Measurements from ENCODE around the gene MTUS2. TPM values are rescaled to one million over a fixed set of nuclear protein-coding genes. Genes with fewer than 3 reads are reported as not detected.
A peak's percentile ranks its signal among the peaks of the same experiment; 100 is the strongest.

Gene MTUS2
- total RNA-seq, 5 donors from 2014 or later (not counting 1 experiment from before 2014, with no cell fraction given) = 0.05 to 0.28 (median 0.12) TPM

DNA sequence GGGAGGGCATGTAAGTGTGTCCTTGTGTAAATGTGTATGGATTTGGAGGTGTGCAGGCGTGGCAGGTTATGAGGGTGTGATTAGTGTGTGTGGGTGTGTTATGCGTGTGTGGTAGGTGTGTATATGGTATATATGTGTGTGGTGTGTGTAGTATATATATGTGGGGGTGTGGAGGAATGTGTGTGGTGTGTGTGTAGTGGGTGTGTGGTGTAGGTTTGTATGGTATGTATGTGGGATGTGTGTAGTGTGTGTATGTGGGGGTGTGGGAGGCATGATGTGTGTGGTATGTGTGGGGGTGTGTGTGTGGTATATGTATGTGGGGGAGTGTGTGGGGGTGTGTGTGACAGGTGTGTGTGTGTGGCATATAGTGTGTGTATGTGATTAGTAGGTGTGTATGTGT lies 671.1 kb downstream of the MTUS2 start:
- Mint-ChIP-seq H3K4me3 (no peak overlapping the region), H3K9me3 (no peaks in the 10 kb centered on the region), H3K27me3 (peaks cover 21 to 24% of the 10 kb centered on the region in 2 donors), H3K27ac (no peak overlapping the region), H3K4me1 (peaks cover 4 to 6% (median 5%) of the 10 kb centered on the region in 3 donors), H3K36me3 (no peaks in the 10 kb centered on the region)
- peaks cover 0 to 29% of the 10 kb centered on the region in 2 experiments for H3K27me3 ChIP-seq (replicated peaks in 1 of 2; ENCODE audit: control insufficient read depth in 2 of 2, extremely low read depth in 1 of 2, insufficient read depth in 2 of 2, low read length in 1 of 2)
- no peaks in the 10 kb centered on the region for H3K36me3 ChIP-seq (ENCODE audit: control insufficient read depth in 2 of 2, extremely low read depth in 1 of 2, insufficient read depth in 1 of 2, low read length in 1 of 2)
- no peak overlapping the region for H3K4me3 ChIP-seq (ENCODE audit: control insufficient read depth in 1 of 2, extremely low read depth in 1 of 2, low read length in 1 of 2)
- no peaks in the 10 kb centered on the region for H3K9me3 ChIP-seq
- no peak overlapping the region for H3K27ac ChIP-seq (ENCODE audit: low read length)
- no peak for DNase-seq
- ATAC-seq (replicated peaks in 1 of 4) = no peak
- CTCF ChIA-PET = no interaction called here
- POLR2A ChIA-PET = no interaction called here
- 95% methylated on average over 2 of the region's 2 CpGs for WGBS (ENCODE audit: insufficient coverage)
- peaks cover 0 to 2% of the 10 kb centered on the region in 2 experiments for H3K4me1 ChIP-seq (ENCODE audit: control insufficient read depth in 1 of 2, extremely low read depth in 1 of 2, insufficient read depth in 2 of 2, low read length in 2 of 2)

DNA sequence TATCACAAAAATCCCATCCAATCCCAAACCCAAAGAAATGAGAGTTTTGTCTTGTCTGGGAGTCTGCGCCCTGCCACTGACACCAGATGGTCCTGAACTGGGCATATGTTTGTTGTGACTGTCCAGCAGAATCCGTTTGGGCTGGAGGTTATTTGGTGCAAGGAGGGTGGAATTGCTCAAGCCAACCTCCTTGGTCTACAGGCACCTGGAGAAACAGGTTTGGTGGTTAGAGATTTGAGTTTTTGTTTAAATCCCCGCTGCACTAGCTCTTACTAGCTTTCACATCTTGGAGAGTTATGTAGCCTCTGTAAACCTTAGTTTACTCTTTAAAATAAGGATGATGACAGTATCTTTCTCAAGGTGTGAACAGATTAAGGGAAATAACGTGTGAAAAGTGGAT lies 673.7 kb downstream of the MTUS2 start:
- H3K27ac Mint-ChIP-seq = no peak overlapping the region
- H3K9me3 Mint-ChIP-seq = no peaks in the 10 kb centered on the region
- Histone ChIP-seq H3K9me3 (no peaks in the 10 kb centered on the region), H3K27me3 (replicated peaks in 1 of 2; ENCODE audit: control insufficient read depth in 2 of 2, extremely low read depth in 1 of 2, insufficient read depth in 2 of 2, low read length in 1 of 2) (peaks cover 0 to 41% of the 10 kb centered on the region in 2 experiments), H3K36me3 (ENCODE audit: control insufficient read depth in 2 of 2, extremely low read depth in 1 of 2, insufficient read depth in 1 of 2, low read length in 1 of 2) (no peaks in the 10 kb centered on the region), H3K27ac (ENCODE audit: low read length) (no peak overlapping the region), H3K4me1 (ENCODE audit: control insufficient read depth in 1 of 2, extremely low read depth in 1 of 2, insufficient read depth in 2 of 2, low read length in 2 of 2) (peaks cover 0 to 4% of the 10 kb centered on the region in 2 experiments), H3K4me3 (ENCODE audit: control insufficient read depth in 1 of 2, extremely low read depth in 1 of 2, low read length in 1 of 2) (no peak overlapping the region)
- no peak overlapping the region for H3K4me3 Mint-ChIP-seq
- no peak for DNase-seq
- CTCF ChIA-PET = no interaction called here
- H3K36me3 Mint-ChIP-seq = no peaks in the 10 kb centered on the region
- POLR2A ChIA-PET = no interaction called here
- WGBS (ENCODE audit: insufficient coverage) = 83% methylated on average over 1 of the region's 4 CpGs
- peaks cover 6 to 12% (median 8%) of the 10 kb centered on the region in 3 donors for H3K4me1 Mint-ChIP-seq
- ATAC-seq (replicated peaks in 1 of 4) = no peak
- peaks cover 20 to 22% of the 10 kb centered on the region in 2 donors for H3K27me3 Mint-ChIP-seq

DNA sequence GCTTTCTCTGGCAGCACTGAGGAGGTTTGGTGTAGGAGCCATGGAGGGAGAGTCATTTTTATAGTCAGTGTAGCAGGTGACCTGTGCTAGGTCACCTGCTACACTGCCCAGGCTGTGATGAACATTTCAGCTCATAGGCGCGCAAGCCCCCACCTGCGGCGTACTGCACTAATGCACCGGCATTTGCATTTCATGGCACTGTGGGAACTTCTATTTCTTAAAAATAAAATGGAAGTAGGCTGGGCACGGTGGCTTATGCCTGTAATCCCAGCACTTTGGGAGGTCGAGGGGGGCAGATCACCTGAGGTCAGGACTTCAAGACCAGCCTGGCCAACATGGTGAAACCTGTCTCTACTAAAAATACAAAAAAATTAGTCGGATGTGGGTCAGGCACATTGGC lies 674.4 kb downstream of the MTUS2 start:
- DNase-seq = no peak
- Mint-ChIP-seq H3K4me1 (peaks cover 6 to 12% (median 8%) of the 10 kb centered on the region in 3 donors), H3K27me3 (peaks cover 20 to 22% of the 10 kb centered on the region in 2 donors), H3K27ac (no peak overlapping the region), H3K36me3 (no peaks in the 10 kb centered on the region), H3K9me3 (no peaks in the 10 kb centered on the region), H3K4me3 (no peak overlapping the region)
- ChIA-PET POLR2A (no interaction called here), CTCF (interaction anchor here in 1 of 2 donors (0.6 kb wide), 1 partner anchor 657 kb away, joined by 4 read pairs; no protein-coding TSS in a partner anchor)
- H3K4me1 ChIP-seq (ENCODE audit: control insufficient read depth in 1 of 2, extremely low read depth in 1 of 2, insufficient read depth in 2 of 2, low read length in 2 of 2) = peaks cover 0 to 4% of the 10 kb centered on the region in 2 experiments
- peaks cover 0 to 42% of the 10 kb centered on the region in 2 experiments for H3K27me3 ChIP-seq (replicated peaks in 1 of 2; ENCODE audit: control insufficient read depth in 2 of 2, extremely low read depth in 1 of 2, insufficient read depth in 2 of 2, low read length in 1 of 2)
- no peak overlapping the region for H3K27ac ChIP-seq (ENCODE audit: low read length)
- H3K9me3 ChIP-seq = no peaks in the 10 kb centered on the region
- H3K4me3 ChIP-seq (ENCODE audit: control insufficient read depth in 1 of 2, extremely low read depth in 1 of 2, low read length in 1 of 2) = no peak overlapping the region
- H3K36me3 ChIP-seq (ENCODE audit: control insufficient read depth in 2 of 2, extremely low read depth in 1 of 2, insufficient read depth in 1 of 2, low read length in 1 of 2) = no peaks in the 10 kb centered on the region
- WGBS (ENCODE audit: insufficient coverage) = 87% methylated on average over 6 of the region's 8 CpGs
- ATAC-seq (replicated peaks in 1 of 4) = no peak

DNA sequence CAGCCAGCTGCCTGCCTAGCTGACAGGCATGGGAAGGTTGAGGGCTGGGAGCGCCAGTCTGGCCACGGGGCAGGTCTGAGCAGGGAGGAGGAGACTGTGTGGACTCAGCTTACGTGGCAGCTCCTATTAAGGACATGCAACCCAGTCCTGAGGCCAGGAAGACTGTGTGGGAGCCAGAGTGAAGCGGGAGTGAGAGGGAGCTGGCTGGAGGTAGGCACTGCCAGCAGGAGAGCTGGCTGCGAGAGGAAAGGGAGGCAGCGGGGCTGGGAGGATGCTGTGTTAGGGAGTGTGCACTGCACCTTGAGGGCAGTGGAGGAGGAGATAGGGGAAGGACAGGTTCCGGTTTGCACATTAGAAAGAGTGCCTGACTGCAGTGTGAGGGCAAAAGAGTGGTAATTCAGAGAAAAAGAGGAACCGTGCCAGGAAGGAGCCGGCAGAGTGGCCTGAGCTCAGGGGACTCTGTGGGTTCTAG lies 676.1 kb downstream of the MTUS2 start:
- Mint-ChIP-seq H3K4me1 (peaks cover 6 to 12% (median 8%) of the 10 kb centered on the region in 3 donors), H3K27ac (no peak overlapping the region), H3K9me3 (no peaks in the 10 kb centered on the region), H3K4me3 (no peak overlapping the region), H3K36me3 (no peaks in the 10 kb centered on the region), H3K27me3 (peaks cover 22 to 24% of the 10 kb centered on the region in 2 donors)
- Histone ChIP-seq H3K27me3 (replicated peaks in 1 of 2; ENCODE audit: control insufficient read depth in 2 of 2, extremely low read depth in 1 of 2, insufficient read depth in 2 of 2, low read length in 1 of 2) (peaks cover 0 to 51% of the 10 kb centered on the region in 2 experiments), H3K9me3 (no peaks in the 10 kb centered on the region), H3K36me3 (ENCODE audit: control insufficient read depth in 2 of 2, extremely low read depth in 1 of 2, insufficient read depth in 1 of 2, low read length in 1 of 2) (no peaks in the 10 kb centered on the region), H3K4me1 (ENCODE audit: control insufficient read depth in 1 of 2, extremely low read depth in 1 of 2, insufficient read depth in 2 of 2, low read length in 2 of 2) (peaks cover 0 to 4% of the 10 kb centered on the region in 2 experiments), H3K27ac (ENCODE audit: low read length) (no peak overlapping the region), H3K4me3 (ENCODE audit: control insufficient read depth in 1 of 2, extremely low read depth in 1 of 2, low read length in 1 of 2) (no peak overlapping the region)
- 8% methylated on average over 9 of the region's 9 CpGs for WGBS (ENCODE audit: insufficient coverage)
- ChIA-PET POLR2A (interaction anchor here in 1 of 2 donors (0.6 kb wide), 1 partner anchor 1724 kb away, joined by 3 read pairs; no protein-coding TSS in a partner anchor), CTCF (interaction anchor here in 1 of 2 donors (1.4 kb wide), 1 partner anchor 11 kb away, joined by 4 read pairs; no protein-coding TSS in a partner anchor)
- ATAC-seq (replicated peaks in 1 of 4) = peak in 3 of 4 experiments; percentile 10 to 46 (median 13)
- peak in 1 of 35 experiments; percentile 5 for DNase-seq

DNA sequence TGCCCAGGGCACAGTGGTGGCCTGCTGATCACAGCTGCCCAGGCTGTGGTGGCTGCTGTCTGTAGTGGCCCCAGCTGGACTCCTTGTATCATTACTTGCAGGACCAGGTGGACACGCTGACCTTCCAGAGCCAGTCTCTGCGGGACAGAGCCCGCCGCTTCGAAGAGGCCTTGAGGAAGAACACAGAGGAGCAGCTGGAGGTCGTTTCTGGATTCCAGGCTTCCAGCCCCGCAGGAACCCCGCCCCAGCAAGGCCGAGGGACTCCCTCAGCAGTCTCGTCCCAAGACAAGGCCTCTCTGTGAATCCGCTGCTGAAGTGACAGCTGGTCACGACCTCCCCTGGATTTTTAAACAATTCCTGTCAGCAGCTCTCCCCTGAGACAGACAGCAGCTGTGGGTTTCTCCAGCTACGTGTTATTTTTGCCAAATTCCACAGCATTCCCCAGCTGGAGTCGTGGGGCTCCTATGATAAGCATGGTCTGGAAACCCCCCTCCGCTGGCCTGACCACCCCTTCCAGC lies 677.1 kb downstream of the MTUS2 start:
- H3K4me3 Mint-ChIP-seq = no peak overlapping the region
- ATAC-seq (replicated peaks in 1 of 4) (no peak), DNase-seq (no peak)
- H3K27me3 Mint-ChIP-seq = peaks cover 24 to 29% of the 10 kb centered on the region in 2 donors
- WGBS (ENCODE audit: insufficient coverage) = 75% methylated on average over 14 of the region's 15 CpGs
- Histone ChIP-seq H3K4me1 (ENCODE audit: control insufficient read depth in 1 of 2, extremely low read depth in 1 of 2, insufficient read depth in 2 of 2, low read length in 2 of 2) (peaks cover 0 to 4% of the 10 kb centered on the region in 2 experiments), H3K4me3 (ENCODE audit: control insufficient read depth in 1 of 2, extremely low read depth in 1 of 2, low read length in 1 of 2) (no peak overlapping the region), H3K27me3 (replicated peaks in 1 of 2; ENCODE audit: control insufficient read depth in 2 of 2, extremely low read depth in 1 of 2, insufficient read depth in 2 of 2, low read length in 1 of 2) (peaks cover 0 to 55% of the 10 kb centered on the region in 2 experiments), H3K27ac (ENCODE audit: low read length) (no peak overlapping the region), H3K9me3 (no peaks in the 10 kb centered on the region), H3K36me3 (ENCODE audit: control insufficient read depth in 2 of 2, extremely low read depth in 1 of 2, insufficient read depth in 1 of 2, low read length in 1 of 2) (no peaks in the 10 kb centered on the region)
- CTCF ChIA-PET = no interaction called here
- H3K9me3 Mint-ChIP-seq = no peaks in the 10 kb centered on the region
- H3K27ac Mint-ChIP-seq = no peak overlapping the region
- H3K4me1 Mint-ChIP-seq = peaks cover 6 to 12% (median 8%) of the 10 kb centered on the region in 3 donors
- POLR2A ChIA-PET = no interaction called here
- H3K36me3 Mint-ChIP-seq = no peaks in the 10 kb centered on the region

DNA sequence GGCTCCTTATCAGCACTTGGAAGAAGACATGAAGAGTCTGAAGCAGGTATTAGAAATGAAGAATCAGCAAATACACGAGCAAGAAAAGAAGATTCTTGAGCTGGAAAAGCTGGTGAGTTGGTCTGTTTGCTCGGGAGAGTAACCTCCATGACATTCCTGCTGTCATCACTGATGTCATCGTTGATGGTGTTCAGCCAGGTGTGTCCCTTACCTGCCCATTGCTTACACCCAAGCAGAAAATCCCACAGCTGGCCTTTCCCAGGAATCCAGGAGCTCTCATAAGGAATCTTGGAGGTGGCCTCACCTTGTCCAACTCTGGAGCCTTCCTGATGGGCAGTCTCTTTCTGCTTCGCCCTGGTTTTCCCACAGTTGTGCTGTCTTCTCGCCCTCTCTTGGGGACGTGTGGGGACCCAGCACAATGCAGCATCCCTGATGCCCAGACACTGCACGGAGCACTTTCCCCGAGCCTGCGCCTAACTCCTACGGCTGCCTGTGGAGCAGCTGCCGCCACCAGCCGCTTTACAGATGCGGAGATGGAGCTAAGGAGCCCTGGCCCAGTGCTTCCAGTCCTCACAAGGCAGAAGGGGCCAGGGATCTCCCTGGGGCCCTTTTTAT lies 678.4 kb downstream of the MTUS2 start:
- H3K36me3 Mint-ChIP-seq = no peaks in the 10 kb centered on the region
- ATAC-seq (replicated peaks in 1 of 4) (no peak), DNase-seq (no peak)
- no peak overlapping the region for H3K4me3 Mint-ChIP-seq
- Histone ChIP-seq H3K4me3 (ENCODE audit: control insufficient read depth in 1 of 2, extremely low read depth in 1 of 2, low read length in 1 of 2) (no peak overlapping the region), H3K4me1 (ENCODE audit: control insufficient read depth in 1 of 2, extremely low read depth in 1 of 2, insufficient read depth in 2 of 2, low read length in 2 of 2) (peaks cover 0 to 6% of the 10 kb centered on the region in 2 experiments), H3K9me3 (no peaks in the 10 kb centered on the region), H3K27me3 (replicated peaks in 1 of 2; ENCODE audit: control insufficient read depth in 2 of 2, extremely low read depth in 1 of 2, insufficient read depth in 2 of 2, low read length in 1 of 2) (peaks cover 0 to 61% of the 10 kb centered on the region in 2 experiments), H3K27ac (ENCODE audit: low read length) (no peak overlapping the region), H3K36me3 (ENCODE audit: control insufficient read depth in 2 of 2, extremely low read depth in 1 of 2, insufficient read depth in 1 of 2, low read length in 1 of 2) (no peaks in the 10 kb centered on the region)
- no peak overlapping the region for H3K27ac Mint-ChIP-seq
- peaks cover 6 to 13% (median 12%) of the 10 kb centered on the region in 3 donors for H3K4me1 Mint-ChIP-seq
- CTCF ChIA-PET = interaction anchor here in 1 of 2 donors (0.8 kb wide), 1 partner anchor 10 kb away, joined by 3 read pairs; no protein-coding TSS in a partner anchor
- POLR2A ChIA-PET = no interaction called here
- WGBS (ENCODE audit: insufficient coverage) = 82% methylated on average over 12 of the region's 13 CpGs
- H3K27me3 Mint-ChIP-seq = peaks cover 34 to 35% of the 10 kb centered on the region in 2 donors
- no peaks in the 10 kb centered on the region for H3K9me3 Mint-ChIP-seq

Data from T-cell (primary cell).